IMR-90 (cell line): ENCODE measurements around the gene SOBP. TPM values are rescaled to one million over a fixed set of nuclear protein-coding genes. Genes with fewer than 3 reads are reported as not detected.

Experiments used
- ATAC-seq: fragments of 200-7000 bp; cut with Tn5 transposase; 2 replicates; pipeline ENCODE4 v1.9.1; 2020; ENCODE audit warnings: low read depth, mild to moderate bottlenecking, moderate library complexity
- BruUV-seq: library from RNA; stranded (reverse); fragments of 400-500 nt; replicated peaks from 2 replicates; lab custom pipeline; 2021; lab: Mats Ljungman, UMichigan
- CTCF ChIA-PET: fragments of 300-600 bp; formaldehyde crosslinking; extraction: SDS; loops from one replicate; lab custom pipeline; 2021; ENCODE audit warnings: antibody characterized with exemption; lab: Yijun Ruan, JAX
- POLR2A ChIA-PET: fragments of 300-600 bp; sonication (Branson Sonifier 250); formaldehyde crosslinking; loops from one replicate; lab custom pipeline; 2022; ENCODE audit warnings: antibody characterized with exemption; ENCODE audit not compliant: unreplicated experiment; lab: Charles Lee
- DNase-seq: peaks from one replicate; pipeline ENCODE4 v3.0.0; 2013
- H2AFZ ChIP-seq: replicated peaks from 2 replicates; pipeline ENCODE3; 2013; ENCODE audit warnings: low read length, mild to moderate bottlenecking; ENCODE audit not compliant: poor library complexity
- H2AK5ac ChIP-seq: 2 replicates; pipeline ENCODE4 v1.6.1; 2013; ENCODE audit warnings: low read depth, low read length, inconsistent platforms
- H2AK9ac ChIP-seq: replicated peaks from 2 replicates; pipeline ENCODE3; 2013; ENCODE audit warnings: mild to moderate bottlenecking, low read depth, low read length, moderate library complexity; ENCODE audit not compliant: poor library complexity
- H2BK120ac ChIP-seq: 2 replicates; pipeline ENCODE4 v1.6.1; 2013; ENCODE audit warnings: low read depth, low read length, inconsistent platforms
- H2BK15ac ChIP-seq: 3 replicates; pipeline ENCODE4 v1.6.1; 2013; ENCODE audit warnings: low read depth, low read length, inconsistent platforms
- H2BK20ac ChIP-seq: 2 replicates; pipeline ENCODE4 v1.6.1; 2013; ENCODE audit warnings: low read depth, mild to moderate bottlenecking, inconsistent platforms, low read length, moderate library complexity
- H2BK5ac ChIP-seq: 2 replicates; pipeline ENCODE4 v1.6.1; 2013; ENCODE audit warnings: mild to moderate bottlenecking, low read depth, low read length, inconsistent platforms; ENCODE audit not compliant: poor library complexity, severe bottlenecking
- H3K14ac ChIP-seq: replicated peaks from 2 replicates; pipeline ENCODE4 v1.6.1; 2013; ENCODE audit warnings: low read depth, low read length, inconsistent platforms
- H3K18ac ChIP-seq: 2 replicates; pipeline ENCODE4 v1.6.1; 2013; ENCODE audit warnings: low read depth, low read length, control low read depth
- H3K23ac ChIP-seq: 2 replicates; pipeline ENCODE4 v1.6.1; 2013; ENCODE audit warnings: low read depth, low read length, inconsistent platforms
- H3K27ac ChIP-seq: 2 replicates; pipeline ENCODE4 v1.5.1; 2013; ENCODE audit warnings: mild to moderate bottlenecking, control low read depth, low read length; ENCODE audit not compliant: insufficient read depth
- H3K27me3 ChIP-seq: 2 replicates; pipeline ENCODE4 v1.6.1; 2013; ENCODE audit warnings: low read length; ENCODE audit not compliant: control insufficient read depth, insufficient read depth
- H3K36me3 ChIP-seq: 2 replicates; pipeline ENCODE4 v1.6.1; 2013; ENCODE audit warnings: low read length, mixed read lengths; ENCODE audit not compliant: control insufficient read depth, insufficient read depth
- H3K4ac ChIP-seq: 2 replicates; pipeline ENCODE4 v1.6.1; 2013; ENCODE audit warnings: low read depth, low read length, inconsistent platforms
- H3K4me1 ChIP-seq: 2 replicates; pipeline ENCODE4 v1.6.1; 2013; ENCODE audit warnings: low read length, mixed read lengths; ENCODE audit not compliant: control insufficient read depth, insufficient read depth
- H3K4me2 ChIP-seq: 2 replicates; pipeline ENCODE4 v1.6.1; 2013; ENCODE audit warnings: low read depth, mild to moderate bottlenecking, control low read depth, low read length, moderate library complexity
- H3K4me3 ChIP-seq: 2 replicates; pipeline ENCODE4 v1.5.1; 2013; ENCODE audit warnings: low read depth, mild to moderate bottlenecking, control low read depth, low read length, moderate library complexity; ENCODE audit not compliant: insufficient read depth
- H3K56ac ChIP-seq: 2 replicates; pipeline ENCODE4 v1.6.1; 2013; ENCODE audit warnings: low read length, inconsistent platforms; ENCODE audit not compliant: insufficient read depth; ENCODE audit errors: extremely low read depth
- H3K79me1 ChIP-seq, 2 experiments: 2 replicates each; pipeline ENCODE4 v1.6.1; 2013; ENCODE audit warnings: low read length in 2 of 2, inconsistent platforms in 1 of 2, low read depth in 1 of 2
- H3K9ac ChIP-seq: 2 replicates; pipeline ENCODE4 v1.6.1; 2013; ENCODE audit warnings: low read depth, low read length, control low read depth
- H3K9me1 ChIP-seq: 2 replicates; pipeline ENCODE4 v1.6.1; 2013; ENCODE audit warnings: low read length, inconsistent platforms; ENCODE audit not compliant: insufficient read depth
- H3K9me3 ChIP-seq: 2 replicates; pipeline ENCODE4 v1.6.1; 2013; ENCODE audit warnings: low read length; ENCODE audit not compliant: control insufficient read depth, insufficient read depth
- H4K20me1 ChIP-seq: 2 replicates; pipeline ENCODE4 v1.6.1; 2013; ENCODE audit warnings: low read length, inconsistent platforms; ENCODE audit not compliant: insufficient read depth
- H4K5ac ChIP-seq: 2 replicates; pipeline ENCODE4 v1.6.1; 2013; ENCODE audit warnings: mild to moderate bottlenecking, low read depth, low read length, control low read depth
- H4K8ac ChIP-seq, 2 experiments: 2 replicates each; pipeline ENCODE4 v1.6.1; 2013; ENCODE audit warnings: low read depth in 2 of 2, low read length in 2 of 2, control low read depth in 1 of 2, inconsistent platforms in 1 of 2
- H4K91ac ChIP-seq: 2 replicates; pipeline ENCODE4 v1.6.1; 2013; ENCODE audit warnings: low read depth, low read length, inconsistent platforms; ENCODE audit not compliant: insufficient read depth
- CEBPB ChIP-seq: IDR thresholded peaks from 2 replicates; pipeline ENCODE4 v1.6.1; 2012; ENCODE audit warnings: low read depth, low read length, improper control_type of control experiment
- ELK1 ChIP-seq: fragments of 150-350 bp; IDR thresholded peaks from 2 replicates; pipeline ENCODE4 v1.6.1; 2016; ENCODE audit warnings: low read depth, mild to moderate bottlenecking, low read length, moderate library complexity, borderline replicate concordance
- WGBS, 2 experiments: methylation state at CpG; one replicate each; pipeline versions ENCODE4 v1.1.5 to v1.1.7; 2013; ENCODE audit warnings: missing lambda C conversion rate in 2 of 2; ENCODE audit not compliant: insufficient read length in 1 of 2; ENCODE audit errors: extremely low coverage in 2 of 2; 5-methylcytosine and 5-hydroxymethylcytosine counted together
- dilution Hi-C: fragments of 300-500 bp; cut with HindIII; formaldehyde crosslinking; loops from one replicate; pipeline ENCODE4 v1.14.3; 2018; ENCODE audit warnings: low sequenced_read_pairs; ENCODE audit not compliant: unreplicated experiment
- in situ Hi-C: fragments of 300-500 bp; cut with MboI; formaldehyde crosslinking; loops from 3 replicates; pipeline ENCODE4 v1.14.3; 2019; ENCODE audit warnings: low sequenced_read_pairs, inconsistent platforms, mixed read lengths
- intact Hi-C: fragments of 100-400 bp; cut with micrococcal nuclease; formaldehyde crosslinking; loops from 2 replicates; pipeline ENCODE4 v1.10.0; 2022
- polyA plus RNA-seq, 3 experiments: library from polyadenylated mRNA; depleted of rRNA; stranded (reverse); fragments of >200 nt; gene quantifications; 2 replicates each; pipeline ENCODE4 v1.2.3, GENCODE V29; 2012; ENCODE audit warnings: low replicate concordance in 1 of 3
- total RNA-seq: library from RNA; depleted of rRNA; stranded (reverse); fragments of >200 nt; gene quantifications from 2 replicates; pipeline ENCODE4 v1.2.3, GENCODE V29; 2012

Gene SOBP
- total and polyA plus RNA-seq, 2 of the 4 experiments (the other 2 are of a cell fraction), result 0.60 to 0.72 TPM

GRCh38 chr6:107533415-107534059 is 43.6 kb downstream of the SOBP start:
- H3K4me3 ChIP-seq, result no peak overlapping the region
- ATAC-seq, result no peak
- no peak overlapping the region for H3K4me2 ChIP-seq
- H2AK5ac ChIP-seq, result no peak overlapping the region
- no peak overlapping the region for H3K23ac ChIP-seq
- no peak overlapping the region for H3K14ac ChIP-seq
- H3K9ac ChIP-seq, result no peak overlapping the region
- no peaks in the 10 kb centered on the region for H3K9me1 ChIP-seq
- no peak overlapping the region for H4K5ac ChIP-seq
- intact Hi-C loops (no loop called here), dilution Hi-C loops (no loop called here), in situ Hi-C loops (no loop called here)
- no peak overlapping the region for H2AK9ac ChIP-seq
- H3K27me3 ChIP-seq, result no peaks in the 10 kb centered on the region
- DNase-seq, result no peak
- H3K4me1 ChIP-seq, result no peaks in the 10 kb centered on the region
- H2BK5ac ChIP-seq, result no peak overlapping the region
- ChIA-PET CTCF (no interaction called here), POLR2A (no interaction called here)
- no TSS peak for BruUV-seq
- H3K18ac ChIP-seq, result no peak overlapping the region
- TF ChIP-seq CEBPB (no peak), ELK1 (no peak)
- H4K91ac ChIP-seq, result no peak overlapping the region
- H4K20me1 ChIP-seq, result no peaks in the 10 kb centered on the region
- H3K36me3 ChIP-seq, result peaks cover 1% of the 10 kb centered on the region; the same call in 1 of the 2 replicates
- H3K27ac ChIP-seq, result no peak overlapping the region
- no peak overlapping the region for H3K56ac ChIP-seq
- H2AFZ ChIP-seq, result no peak overlapping the region
- no peak overlapping the region for H2BK120ac ChIP-seq
- H2BK15ac ChIP-seq, result no peak overlapping the region
- no peak overlapping the region for H2BK20ac ChIP-seq
- WGBS, 2 experiments, result 90% methylated on average over 2 of the region's 11 CpGs; no CpG with 5 or more reads in 1 of the 2 experiments
- no peaks in the 10 kb centered on the region for H3K79me1 ChIP-seq
- H4K8ac ChIP-seq, result no peak overlapping the region
- H3K4ac ChIP-seq, result no peak overlapping the region
- H3K9me3 ChIP-seq, result no peaks in the 10 kb centered on the region
